Sigmoid colon (tissue), 7 donors: ENCODE results near the gene CD200R1. TPM values are rescaled to one million over a fixed set of nuclear protein-coding genes. Genes with fewer than 3 reads are reported as not detected.
"Not testable (repeated sequence)": the region's sequence is repeated elsewhere in the genome, so short reads cannot be mapped to it uniquely, and the experiment has no call there.

Experiments
- DNase-seq: peaks from one replicate; pipeline ENCODE4 v3.0.0-alpha.2; 2019
- H3K27ac ChIP-seq, 4 donors: fragments of 200-600 bp; sonication (generic); one replicate each; pipeline ENCODE4 v1.5.1; 2016 to 2019; ENCODE audit warnings: mild to moderate bottlenecking in 1 of 4
- H3K27me3 ChIP-seq, 3 donors: fragments of 200-600 bp; sonication (generic); one replicate each; pipeline ENCODE4 v1.5.1; 2019; ENCODE audit warnings: mild to moderate bottlenecking in 1 of 3
- H3K36me3 ChIP-seq, 4 donors: fragments of 200-600 bp; sonication (generic); one replicate each; pipeline ENCODE4 v1.5.1; 2016 to 2019
- H3K4me1 ChIP-seq, 4 donors: fragments of 200-600 bp; sonication (generic); one replicate each; pipeline ENCODE4 v1.5.1; 2017 to 2019
- H3K4me3 ChIP-seq, 4 donors: fragments of 200-600 bp; sonication (generic); one replicate each; pipeline ENCODE4 v1.5.1; 2017 to 2019; ENCODE audit warnings: mild to moderate bottlenecking in 2 of 4, moderate library complexity in 1 of 4
- H3K9me3 ChIP-seq, 4 donors: fragments of 200-600 bp in 3 of 4; sonication (generic) in 3 of 4; one replicate each; pipeline versions ENCODE4 v1.5.1 to v1.6.1; 2013 to 2019
- CTCF ChIP-seq, 4 experiments: fragments of 450-650 bp in 3 of 4; fragments of 200-600 bp in 1 of 4; IDR thresholded peaks; one replicate each; pipeline ENCODE4 v1.5.1; 2016 to 2019; ENCODE audit warnings: antibody characterized with exemption in 4 of 4, mild to moderate bottlenecking in 3 of 4, moderate library complexity in 2 of 4
- EP300 ChIP-seq, 4 donors: sonication (generic); formaldehyde crosslinking; IDR thresholded peaks; one replicate each; pipeline ENCODE4 v1.6.1; 2017; ENCODE audit warnings: antibody characterized with exemption in 4 of 4
- POLR2A ChIP-seq, 2 donors: fragments of 450-650 bp; IDR thresholded peaks; one replicate each; pipeline ENCODE4 v1.6.1; 2016; ENCODE audit warnings: antibody characterized with exemption in 2 of 2, mild to moderate bottlenecking in 2 of 2, moderate library complexity in 2 of 2
- POLR2AphosphoS5 ChIP-seq, 4 donors: sonication (generic); formaldehyde crosslinking; IDR thresholded peaks; one replicate each; pipeline ENCODE4 v1.6.1; 2017; ENCODE audit warnings: antibody characterized with exemption in 4 of 4
- whole genome bisulfite sequencing, 2 donors: extraction: QIAGEN DNeasy Blood & Tissue Kit; methylation state at CpG; one replicate each; pipeline ENCODE4 v1.1.7; 2013; 5-methylcytosine and 5-hydroxymethylcytosine counted together
- intact Hi-C: fragments of 100-400 bp; cut with DNase I; formaldehyde crosslinking; loops from one replicate; pipeline ENCODE4 v1.15.1; 2023
- polyA plus RNA-seq, 3 donors: library from polyadenylated mRNA; stranded (reverse); fragments of 200-250 nt; gene quantifications; one replicate each; pipeline ENCODE4 v1.2.3, GENCODE V29; 2013
- total RNA-seq, 4 donors: library from RNA; depleted of rRNA; stranded (reverse); fragments of >200 nt; gene quantifications; one replicate each; pipeline ENCODE4 v1.1.0, GENCODE V29; 2016
- donor health status: healthy with polysubstance abuse.
- donor health status: Bipolar disorder and iron deficiency.
- donor health status: healthy.

The CD200R1 gene
- total and polyA plus RNA-seq, 7 donors: 0.60 to 5.0 (median 1.1) TPM; not detected in 1

- H3K27ac ChIP-seq: no peak overlapping the region
- no peaks in the 10 kb centered on the region for H3K36me3 ChIP-seq
- peaks cover 0 to 3% (median 0%) of the 10 kb centered on the region in 4 donors for H3K9me3 ChIP-seq
- DNase-seq: peak; percentile 59
- no peaks in the 10 kb centered on the region for H3K27me3 ChIP-seq
- intact Hi-C loops: no loop called here
- no peaks in the 10 kb centered on the region for H3K4me1 ChIP-seq
- 62 to 64% methylated on average over 3 of the region's 3 CpGs for WGBS, 2 donors
- no peak overlapping the region for H3K4me3 ChIP-seq
- no peak for TF ChIP-seq EP300 (IDR thresholded peaks at IDR 0.05)
- no peak for TF ChIP-seq POLR2A (IDR thresholded peaks at IDR 0.05)
- no peak for TF ChIP-seq POLR2AphosphoS5 (IDR thresholded peaks at IDR 0.05)
- no peak for TF ChIP-seq CTCF (IDR thresholded peaks at IDR 0.05)
Observed at GRCh38 chr3:112931736-112932521, 43.0 kb downstream of the CD200R1 start.

- H3K36me3 ChIP-seq: no peaks in the 10 kb centered on the region
- TF ChIP-seq POLR2AphosphoS5 (IDR thresholded peaks at IDR 0.05) (no peak), EP300 (IDR thresholded peaks at IDR 0.05) (no peak), POLR2A (IDR thresholded peaks at IDR 0.05) (no peak), CTCF (IDR thresholded peaks at IDR 0.05) (no peak)
- DNase-seq: no peak
- H3K27me3 ChIP-seq: no peaks in the 10 kb centered on the region
- H3K9me3 ChIP-seq: peaks cover 0 to under 1% (median 0%) of the 10 kb centered on the region in 4 donors
- intact Hi-C loops: no loop called here
- H3K4me1 ChIP-seq: peaks cover 0 to 5% (median 0%) of the 10 kb centered on the region in 4 donors
- H3K27ac ChIP-seq: no peak overlapping the region
- WGBS, 2 donors: 93 to 94% methylated on average over 3 of the region's 3 CpGs
- no peak overlapping the region for H3K4me3 ChIP-seq
Observed at GRCh38 chr3:112930771-112931170, 44.1 kb downstream of the CD200R1 start.

- no peak overlapping the region for H3K4me3 ChIP-seq
- DNase-seq: no peak
- peaks cover 0 to 5% (median 0%) of the 10 kb centered on the region in 4 donors for H3K4me1 ChIP-seq
- H3K36me3 ChIP-seq: no peaks in the 10 kb centered on the region
- TF ChIP-seq EP300 (IDR thresholded peaks at IDR 0.05) (no peak), POLR2A (IDR thresholded peaks at IDR 0.05) (no peak), CTCF (IDR thresholded peaks at IDR 0.05) (no peak), POLR2AphosphoS5 (IDR thresholded peaks at IDR 0.05) (no peak)
- intact Hi-C loops: no loop called here
- no peak overlapping the region for H3K27ac ChIP-seq
- no peaks in the 10 kb centered on the region for H3K9me3 ChIP-seq
- no peaks in the 10 kb centered on the region for H3K27me3 ChIP-seq
- 42 to 70% methylated on average over 2 of the region's 2 CpGs for WGBS, 2 donors
Observed at GRCh38 chr3:112925969-112926368, 48.9 kb downstream of the CD200R1 start.

- DNase-seq: no peak
- Histone ChIP-seq H3K4me1 (peaks cover 0 to 5% (median 0%) of the 10 kb centered on the region in 4 donors), H3K9me3 (no peaks in the 10 kb centered on the region), H3K4me3 (no peak overlapping the region), H3K36me3 (no peaks in the 10 kb centered on the region), H3K27me3 (no peaks in the 10 kb centered on the region), H3K27ac (no peak overlapping the region)
- intact Hi-C loops: no loop called here
- 91% methylated on average over 2 of the region's 2 CpGs for WGBS, 2 donors
- TF ChIP-seq CTCF (IDR thresholded peaks at IDR 0.05): no peak
- TF ChIP-seq POLR2AphosphoS5 (IDR thresholded peaks at IDR 0.05): no peak
- no peak for TF ChIP-seq POLR2A (IDR thresholded peaks at IDR 0.05)
- TF ChIP-seq EP300 (IDR thresholded peaks at IDR 0.05): no peak
Observed at GRCh38 chr3:112925560-112925959, 49.3 kb downstream of the CD200R1 start.

DNA sequence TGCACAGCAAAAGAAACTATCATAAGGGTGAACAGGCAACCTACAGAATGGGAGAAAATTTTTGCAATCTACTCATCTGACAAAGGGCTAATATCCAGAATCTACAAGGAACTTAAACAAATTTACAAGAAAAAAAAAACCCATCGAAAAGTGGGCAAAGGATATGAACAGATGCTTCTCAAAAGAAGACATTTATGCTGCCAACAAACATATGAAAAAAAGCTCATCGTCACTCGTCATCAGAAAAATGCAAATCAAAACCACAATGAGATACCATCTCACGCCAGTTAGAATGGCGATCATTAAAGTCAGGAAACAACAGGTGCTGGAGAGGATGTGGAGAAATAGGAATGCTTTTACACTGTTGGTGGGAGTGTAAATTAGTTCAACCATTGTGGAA is 55.4 kb downstream of the CD200R1 start:
- intact Hi-C loops, DNase-seq, H3K9me3 ChIP-seq, H3K36me3 ChIP-seq, H3K4me3 ChIP-seq, H3K27me3 ChIP-seq, H3K27ac ChIP-seq, H3K4me1 ChIP-seq: not testable (repeated sequence)
- WGBS, 2 donors: 85 to 91% methylated on average over 5 of the region's 5 CpGs
